ENCODE measurements around the gene PDS5B. TPM values are rescaled to one million over a fixed set of nuclear protein-coding genes. Genes with fewer than 3 reads are reported as not detected.

PDS5B gene
- total and polyA plus RNA-seq, 2 experiments from 2014 or later, result 43.9 to 46.5 TPM

- no peaks in the 10 kb centered on the region for H3K36me3 ChIP-seq (ENCODE audit: insufficient read depth)
- TF ChIP-seq REST (IDR thresholded peaks at IDR 0.05; ENCODE audit: unreplicated experiment) (no peak), EZH2 (IDR thresholded peaks at IDR 0.05; ENCODE audit: low read depth, unreplicated experiment) (no peak), EZH2phosphoT487 (IDR thresholded peaks at IDR 0.05; ENCODE audit: unreplicated experiment) (no peak), POLR2AphosphoS5 (IDR thresholded peaks at IDR 0.05; ENCODE audit: low read depth) (no peak), ZNF114 (CRISPR knock-in tag; IDR thresholded peaks at IDR 0.05) (no peak), JUNB (IDR thresholded peaks at IDR 0.05; ENCODE audit: unreplicated experiment) (no peak), NANOG (IDR thresholded peaks at IDR 0.05; ENCODE audit: borderline replicate concordance) (no peak), ZNF331 (CRISPR knock-in tag; IDR thresholded peaks at IDR 0.05; ENCODE audit: low read depth) (no peak), STAT1 (IDR thresholded peaks at IDR 0.05; ENCODE audit: unreplicated experiment) (no peak), CREB1 (CRISPR knock-in tag; IDR thresholded peaks at IDR 0.05; ENCODE audit: low read depth) (no peak), CTCF (conservative IDR thresholded peaks at IDR 0.05; ENCODE audit: low read depth in 2 of 2) (no peak), ETS1 (IDR thresholded peaks at IDR 0.05) (no peak)
- TF ChIP-seq, protein P1, sequence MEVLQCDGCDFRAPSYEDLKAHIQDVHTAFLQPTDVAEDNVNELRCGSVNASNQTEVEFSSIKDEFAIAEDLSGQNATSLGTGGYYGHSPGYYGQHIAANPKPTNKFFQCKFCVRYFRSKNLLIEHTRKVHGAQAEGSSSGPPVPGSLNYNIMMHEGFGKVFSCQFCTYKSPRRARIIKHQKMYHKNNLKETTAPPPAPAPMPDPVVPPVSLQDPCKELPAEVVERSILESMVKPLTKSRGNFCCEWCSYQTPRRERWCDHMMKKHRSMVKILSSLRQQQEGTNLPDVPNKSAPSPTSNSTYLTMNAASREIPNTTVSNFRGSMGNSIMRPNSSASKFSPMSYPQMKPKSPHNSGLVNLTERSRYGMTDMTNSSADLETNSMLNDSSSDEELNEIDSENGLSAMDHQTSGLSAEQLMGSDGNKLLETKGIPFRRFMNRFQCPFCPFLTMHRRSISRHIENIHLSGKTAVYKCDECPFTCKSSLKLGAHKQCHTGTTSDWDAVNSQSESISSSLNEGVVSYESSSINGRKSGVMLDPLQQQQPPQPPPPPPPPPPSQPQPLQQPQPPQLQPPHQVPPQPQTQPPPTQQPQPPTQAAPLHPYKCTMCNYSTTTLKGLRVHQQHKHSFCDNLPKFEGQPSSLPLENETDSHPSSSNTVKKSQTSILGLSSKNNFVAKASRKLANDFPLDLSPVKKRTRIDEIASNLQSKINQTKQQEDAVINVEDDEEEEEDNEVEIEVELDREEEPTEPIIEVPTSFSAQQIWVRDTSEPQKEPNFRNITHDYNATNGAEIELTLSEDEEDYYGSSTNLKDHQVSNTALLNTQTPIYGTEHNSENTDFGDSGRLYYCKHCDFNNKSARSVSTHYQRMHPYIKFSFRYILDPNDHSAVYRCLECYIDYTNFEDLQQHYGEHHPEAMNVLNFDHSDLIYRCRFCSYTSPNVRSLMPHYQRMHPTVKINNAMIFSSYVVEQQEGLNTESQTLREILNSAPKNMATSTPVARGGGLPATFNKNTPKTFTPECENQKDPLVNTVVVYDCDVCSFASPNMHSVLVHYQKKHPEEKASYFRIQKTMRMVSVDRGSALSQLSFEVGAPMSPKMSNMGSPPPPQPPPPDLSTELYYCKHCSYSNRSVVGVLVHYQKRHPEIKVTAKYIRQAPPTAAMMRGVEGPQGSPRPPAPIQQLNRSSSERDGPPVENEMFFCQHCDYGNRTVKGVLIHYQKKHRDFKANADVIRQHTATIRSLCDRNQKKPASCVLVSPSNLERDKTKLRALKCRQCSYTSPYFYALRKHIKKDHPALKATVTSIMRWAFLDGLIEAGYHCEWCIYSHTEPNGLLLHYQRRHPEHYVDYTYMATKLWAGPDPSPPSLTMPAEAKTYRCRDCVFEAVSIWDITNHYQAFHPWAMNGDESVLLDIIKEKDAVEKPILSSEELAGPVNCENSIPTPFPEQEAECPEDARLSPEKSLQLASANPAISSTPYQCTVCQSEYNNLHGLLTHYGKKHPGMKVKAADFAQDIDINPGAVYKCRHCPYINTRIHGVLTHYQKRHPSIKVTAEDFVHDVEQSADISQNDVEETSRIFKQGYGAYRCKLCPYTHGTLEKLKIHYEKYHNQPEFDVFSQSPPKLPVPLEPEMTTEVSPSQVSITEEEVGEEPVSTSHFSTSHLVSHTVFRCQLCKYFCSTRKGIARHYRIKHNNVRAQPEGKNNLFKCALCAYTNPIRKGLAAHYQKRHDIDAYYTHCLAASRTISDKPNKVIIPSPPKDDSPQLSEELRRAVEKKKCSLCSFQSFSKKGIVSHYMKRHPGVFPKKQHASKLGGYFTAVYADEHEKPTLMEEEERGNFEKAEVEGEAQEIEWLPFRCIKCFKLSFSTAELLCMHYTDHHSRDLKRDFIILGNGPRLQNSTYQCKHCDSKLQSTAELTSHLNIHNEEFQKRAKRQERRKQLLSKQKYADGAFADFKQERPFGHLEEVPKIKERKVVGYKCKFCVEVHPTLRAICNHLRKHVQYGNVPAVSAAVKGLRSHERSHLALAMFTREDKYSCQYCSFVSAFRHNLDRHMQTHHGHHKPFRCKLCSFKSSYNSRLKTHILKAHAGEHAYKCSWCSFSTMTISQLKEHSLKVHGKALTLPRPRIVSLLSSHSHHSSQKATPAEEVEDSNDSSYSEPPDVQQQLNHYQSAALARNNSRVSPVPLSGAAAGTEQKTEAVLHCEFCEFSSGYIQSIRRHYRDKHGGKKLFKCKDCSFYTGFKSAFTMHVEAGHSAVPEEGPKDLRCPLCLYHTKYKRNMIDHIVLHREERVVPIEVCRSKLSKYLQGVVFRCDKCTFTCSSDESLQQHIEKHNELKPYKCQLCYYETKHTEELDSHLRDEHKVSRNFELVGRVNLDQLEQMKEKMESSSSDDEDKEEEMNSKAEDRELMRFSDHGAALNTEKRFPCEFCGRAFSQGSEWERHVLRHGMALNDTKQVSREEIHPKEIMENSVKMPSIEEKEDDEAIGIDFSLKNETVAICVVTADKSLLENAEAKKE (CRISPR knock-in tag; IDR thresholded peaks at IDR 0.05), result no peak
- no peak overlapping the region for H3K4me3 Mint-ChIP-seq
- peaks cover 23% of the 10 kb centered on the region for H3K4me1 ChIP-seq (ENCODE audit: insufficient read depth)
- H3K9me3 Mint-ChIP-seq, result no peaks in the 10 kb centered on the region
- peaks cover 37% of the 10 kb centered on the region for H4K20me1 ChIP-seq (replicated peaks; ENCODE audit: insufficient read depth)
- H2AFZ ChIP-seq, result no peak overlapping the region
- H3K4me2 ChIP-seq, result no peak overlapping the region
- no peak overlapping the region for H3K27ac ChIP-seq (ENCODE audit: low read depth)
- H3K9me2 ChIP-seq (ENCODE audit: insufficient read depth), result no peaks in the 10 kb centered on the region
- no peaks in the 10 kb centered on the region for H3K27me3 ChIP-seq (ENCODE audit: insufficient read depth)
- ATAC-seq, result no peak
- H3K4me1 Mint-ChIP-seq, result peaks cover 28% of the 10 kb centered on the region; the same call in 2 of the 3 replicates
- no peaks in the 10 kb centered on the region for H3F3A ChIP-seq (replicated peaks; ENCODE audit: low read depth)
- no peak overlapping the region for H3K27ac Mint-ChIP-seq
- H3K36me3 Mint-ChIP-seq (ENCODE audit: low read depth), result no peaks in the 10 kb centered on the region; the same call in 2 of the 3 replicates
- peaks cover 81% of the 10 kb centered on the region for H3K79me2 ChIP-seq (replicated peaks; ENCODE audit: insufficient read depth)
- no peak overlapping the region for H3K4me3 ChIP-seq
- DNase-seq (ENCODE audit: low spot score), result no peak
- peaks cover 10% of the 10 kb centered on the region for H3K27me3 Mint-ChIP-seq (ENCODE audit: insufficient read depth, low read depth, poor library complexity)
Measured at GRCh38 chr13:32590266-32590665, 4.0 kb downstream of the PDS5B start.

All from GM23338 (cell line).